HepG2 (cell line): Measurements from ENCODE around the gene ZNF440. TPM values are rescaled to one million over a fixed set of nuclear protein-coding genes. Genes with fewer than 3 reads are reported as not detected.
"Not testable (repeated sequence)": the region's sequence is repeated elsewhere in the genome, so short reads cannot be mapped to it uniquely, and the experiment has no call there.

Experiments
- ATAC-seq: fragments of 200-7000 bp; cut with Tn5 transposase; 3 replicates; pipeline ENCODE4 v1.9.1; 2020; ENCODE audit warnings: mild to moderate bottlenecking, moderate library complexity
- BruUV-seq: library from RNA; stranded (reverse); fragments of 400-500 nt; replicated peaks from 2 replicates; lab custom pipeline; 2021; lab: Mats Ljungman, UMichigan
- CTCF ChIA-PET: fragments of 300-600 bp; formaldehyde crosslinking; extraction: SDS; loops from one replicate; lab custom pipeline; 2021; ENCODE audit warnings: low total read pairs, inconsistent platforms, low intra/inter-chr PET ratio; lab: Yijun Ruan, JAX
- POLR2A ChIA-PET: fragments of 350-600 bp; sonication (Branson Sonifier 250); formaldehyde crosslinking; loops from one replicate; lab custom pipeline; 2020; ENCODE audit warnings: antibody characterized with exemption, inconsistent platforms; lab: Yijun Ruan, JAX
- DNase-seq: peaks from one replicate; pipeline ENCODE4 v3.0.0-alpha.2; 2015; ENCODE audit warnings: low spot score
- FAIRE-seq: peaks from 3 replicates; lab custom pipeline; 2011; peaks lifted over from hg19 to GRCh38; lab: Jason Lieb, UNC
- H2AFZ ChIP-seq: one replicate; pipeline ENCODE4 v1.6.1; 2011; ENCODE audit warnings: low read length, inconsistent platforms
- H3K27ac ChIP-seq: fragments of 300-600 bp; 3 replicates; pipeline ENCODE4 v1.8.0; 2011; ENCODE audit warnings: mixed run types, mild to moderate bottlenecking, mixed read lengths, low read length, inconsistent platforms; ENCODE audit not compliant: insufficient read depth; ENCODE audit errors: extremely low read length
- H3K27me3 ChIP-seq, 2 experiments: fragments of 200-600 bp in 1 of 2; 2 replicates in 1 of 2; 3 replicates in 1 of 2; pipeline versions ENCODE4 v1.6.0 to v1.8.0; 2011; ENCODE audit warnings: low read length in 2 of 2, mild to moderate bottlenecking in 2 of 2, moderate library complexity in 2 of 2, inconsistent platforms in 1 of 2; ENCODE audit not compliant: insufficient read depth in 2 of 2, control insufficient read depth in 1 of 2
- H3K36me3 ChIP-seq, 2 experiments: fragments of 200-600 bp in 1 of 2; replicated peaks in 1 of 2; 2 replicates in 1 of 2; 3 replicates in 1 of 2; pipeline versions ENCODE4 v1.5.1 to v1.8.0; 2011; ENCODE audit warnings: low read length in 2 of 2, inconsistent platforms in 1 of 2; ENCODE audit not compliant: insufficient read depth in 2 of 2, control insufficient read depth in 1 of 2
- H3K4me1 ChIP-seq: 2 replicates; pipeline ENCODE4 v1.5.1; 2012; ENCODE audit warnings: low read length, inconsistent platforms; ENCODE audit not compliant: insufficient read depth
- H3K4me2 ChIP-seq: 2 replicates; pipeline ENCODE4 v1.6.0; 2011; ENCODE audit warnings: low read depth, low read length, inconsistent platforms
- H3K4me3 ChIP-seq, 3 experiments: fragments of 200-600 bp in 1 of 3; sonication (generic), shearing (Covaris generic) in 1 of 3; replicated peaks in 1 of 3; 2 replicates each; pipeline ENCODE4 v1.5.1; 2011 to 2016; ENCODE audit warnings: low read length in 3 of 3, inconsistent platforms in 2 of 3, low read depth in 2 of 3, mild to moderate bottlenecking in 2 of 3, control low read depth in 1 of 3, mixed read lengths in 1 of 3; ENCODE audit not compliant: insufficient read depth in 1 of 3
- H3K79me2 ChIP-seq: one replicate; pipeline ENCODE4 v1.6.1; 2011; ENCODE audit warnings: low read length, inconsistent platforms; ENCODE audit not compliant: insufficient read depth
- H3K9ac ChIP-seq: 2 replicates; pipeline ENCODE4 v1.6.0; 2011; ENCODE audit warnings: mild to moderate bottlenecking, low read depth, low read length, inconsistent platforms; ENCODE audit not compliant: insufficient read depth
- H3K9me3 ChIP-seq: 2 replicates; pipeline ENCODE4 v1.5.1; 2012; ENCODE audit warnings: mild to moderate bottlenecking, low read length
- H4K20me1 ChIP-seq: 2 replicates; pipeline ENCODE4 v1.6.0; 2011; ENCODE audit warnings: inconsistent platforms, mild to moderate bottlenecking, low read length, moderate library complexity; ENCODE audit not compliant: insufficient read depth
- CTCF ChIP-seq: sonication (generic); formaldehyde crosslinking; IDR thresholded peaks from 2 replicates; pipeline ENCODE4 v1.5.0; 2020; ENCODE audit warnings: mild to moderate bottlenecking, missing genetic modification reagents, moderate library complexity
- FOSL2 ChIP-seq: sonication (generic); formaldehyde crosslinking; IDR thresholded peaks from 2 replicates; pipeline ENCODE4 v1.4.0; 2020; ENCODE audit warnings: missing genetic modification reagents
- RAD21 ChIP-seq: fragments of 450-650 bp; formaldehyde crosslinking; IDR thresholded peaks from 2 replicates; pipeline ENCODE4 v1.5.0; 2020; ENCODE audit warnings: mild to moderate bottlenecking
- STAG1 ChIP-seq: sonication (generic); formaldehyde crosslinking; IDR thresholded peaks from 2 replicates; pipeline ENCODE4 v1.4.0; 2020; ENCODE audit warnings: missing genetic modification reagents
- ZNF644 ChIP-seq: IDR thresholded peaks from 2 replicates; pipeline ENCODE4 v1.6.1; 2016; ENCODE audit warnings: low read depth
- ZNF687 ChIP-seq: sonication (generic); formaldehyde crosslinking; IDR thresholded peaks from 2 replicates; pipeline ENCODE4 v1.5.1; 2020; ENCODE audit warnings: mild to moderate bottlenecking, missing genetic modification reagents, moderate library complexity
- WGBS: methylation state at CpG from one replicate; pipeline ENCODE4 v1.1.6; 2017; ENCODE audit warnings: low lambda C conversion rate; 5-methylcytosine and 5-hydroxymethylcytosine counted together
- in situ Hi-C: cut with HindIII; loops from 2 replicates; pipeline ENCODE4 v1.10.0; 2017; ENCODE audit warnings: low pct_unique_long_range_greater_than_20kb; ENCODE audit not compliant: extremely low pct_ligation_motif_present
- intact Hi-C: fragments of 100-400 bp; cut with micrococcal nuclease; formaldehyde crosslinking; loops from one replicate; pipeline ENCODE4 v1.10.0; 2022; ENCODE audit not compliant: unreplicated experiment
- polyA plus RNA-seq, 8 experiments: library from polyadenylated mRNA; depleted of rRNA in 3 of 8; stranded (reverse) in 7 of 8; unstranded in 1 of 8; fragments of >200 nt; fragmentation: Illumina TruSeq in 4 of 8; extraction: Trizol in 4 of 8; gene quantifications; 2 replicates each; pipeline versions ENCODE4 v1.2.1 to v1.2.3, GENCODE V29; 2011 to 2016; ENCODE audit warnings: low read depth in 4 of 8, missing spikeins in 1 of 8, mixed read lengths in 1 of 8; ENCODE audit not compliant: insufficient read depth in 1 of 8
- total RNA-seq, 5 experiments: library from RNA; depleted of rRNA; stranded (reverse); fragments of >200 nt; fragmentation: Illumina TruSeq; extraction: Trizol; gene quantifications; 2 replicates each; pipeline ENCODE4 v1.2.3, GENCODE V29; 2016; ENCODE audit warnings: low read depth in 1 of 5

Gene ZNF440
- total and polyA plus RNA-seq, 2 of the 13 experiments (the other 11 are each of a cell fraction or from before 2014, with no cell fraction given) = 2.7 to 12.4 TPM

- H3K36me3 ChIP-seq, H3K4me1 ChIP-seq, H2AFZ ChIP-seq, H3K9ac ChIP-seq, H3K79me2 ChIP-seq, H3K4me3 ChIP-seq, H3K27me3 ChIP-seq, BruUV-seq, H4K20me1 ChIP-seq, H3K27ac ChIP-seq, H3K9me3 ChIP-seq: not testable (repeated sequence)
- intact Hi-C loops (loop anchor here (2.0 to 5.0 kb wide), 3 partner anchors 83 to 261 kb away; partner anchors contain the start of gene ZNF20), in situ Hi-C loops (loop anchor here (5.0 kb wide), 1 partner anchor 263 kb away; the partner anchor contains the start of gene ZNF20)
- H3K4me2 ChIP-seq = peak overlapping the region; percentile 38; the same call in 1 of the 2 replicates
- WGBS = 33% methylated on average over 10 of the region's 16 CpGs
- CTCF ChIA-PET = interaction anchor here (0.6 to 4.5 kb wide), 4 partner anchors 34 to 261 kb away, joined by 3 to 50 read pairs (median 4); no protein-coding TSS in a partner anchor
- FAIRE-seq = peak; percentile 85
- TF ChIP-seq FOSL2 = peak; percentile 52
- peak; percentile 18 for TF ChIP-seq ZNF687 (CRISPR knock-in tag)
- peak; percentile 49; the same call in 1 of the 2 replicates for TF ChIP-seq ZNF644 (CRISPR knock-in tag)
- peak; percentile 55 for TF ChIP-seq STAG1 (CRISPR knock-in tag)
- peak; percentile 78 for TF ChIP-seq CTCF (CRISPR knock-in tag)
- TF ChIP-seq RAD21 (CRISPR knock-in tag) = peak; percentile 46
- TF ChIP-seq, all 625 proteins: peak for 6; not testable (repeated sequence) for 619
- ATAC-seq = peak; percentile 92
- POLR2A ChIA-PET = interaction anchor here (0.8 to 1.6 kb wide), 4 partner anchors 8 to 260 kb away, joined by 3 to 4 read pairs (median 4); partner anchors contain the start of genes ZNF20 and ZNF69
- DNase-seq = not testable (repeated sequence)
Measured at GRCh38 chr19:11879687-11880266, 65.7 kb downstream of the ZNF440 start.
